Type B pancreatic cell (in vitro differentiated cells): ENCODE data around the gene GGACT. TPM values are rescaled to one million over a fixed set of nuclear protein-coding genes. Genes with fewer than 3 reads are reported as not detected.
A peak's percentile ranks its signal among the peaks of the same experiment; 100 is the strongest.

Source experiments
- DNase-seq: peaks from one replicate; pipeline ENCODE4 v3.0.0; 2021; ENCODE audit warnings: mixed read lengths; ENCODE audit not compliant: unreplicated experiment; ENCODE audit errors: extremely low spot score
- H3K27ac Mint-ChIP-seq: 2 replicates; pipeline ENCODE4 v1.8.0; 2021; ENCODE audit warnings: mild to moderate bottlenecking, mixed read lengths
- H3K27me3 Mint-ChIP-seq: 2 replicates; pipeline ENCODE4 v1.8.0; 2021; ENCODE audit warnings: mixed read lengths
- H3K36me3 Mint-ChIP-seq: 2 replicates; pipeline ENCODE4 v1.8.0; 2021; ENCODE audit warnings: mixed read lengths
- H3K4me1 Mint-ChIP-seq: one replicate; pipeline ENCODE4 v1.8.0; 2021; ENCODE audit warnings: mixed read lengths; ENCODE audit not compliant: unreplicated experiment
- H3K4me3 Mint-ChIP-seq: 2 replicates; pipeline ENCODE4 v1.8.0; 2021; ENCODE audit warnings: mild to moderate bottlenecking, mixed read lengths
- H3K9me3 Mint-ChIP-seq: 2 replicates; pipeline ENCODE4 v1.8.0; 2021; ENCODE audit warnings: mixed read lengths
- total RNA-seq: library from RNA; stranded (reverse); gene quantifications from 2 replicates; pipeline ENCODE4 v1.2.1, GENCODE V29; 2021; ENCODE audit warnings: low replicate concordance
- TF ChIP-seq, protein P1 (sequence below): fragments of 200-600 bp; sonication (generic); conservative IDR thresholded peaks from 2 replicates; pipeline ENCODE4 v1.5.0; 2021; ENCODE audit warnings: antibody characterized with exemption, mild to moderate bottlenecking

GGACT gene
- total RNA-seq, 1 donor from 2014 or later, result 5.9 TPM

- Mint-ChIP-seq H3K36me3 (peaks cover 4% of the 10 kb centered on the region), H3K27ac (no peak overlapping the region), H3K27me3 (no peaks in the 10 kb centered on the region), H3K4me1 (peaks cover 12% of the 10 kb centered on the region), H3K4me3 (no peak overlapping the region), H3K9me3 (no peaks in the 10 kb centered on the region)
- TF ChIP-seq, protein P1, sequence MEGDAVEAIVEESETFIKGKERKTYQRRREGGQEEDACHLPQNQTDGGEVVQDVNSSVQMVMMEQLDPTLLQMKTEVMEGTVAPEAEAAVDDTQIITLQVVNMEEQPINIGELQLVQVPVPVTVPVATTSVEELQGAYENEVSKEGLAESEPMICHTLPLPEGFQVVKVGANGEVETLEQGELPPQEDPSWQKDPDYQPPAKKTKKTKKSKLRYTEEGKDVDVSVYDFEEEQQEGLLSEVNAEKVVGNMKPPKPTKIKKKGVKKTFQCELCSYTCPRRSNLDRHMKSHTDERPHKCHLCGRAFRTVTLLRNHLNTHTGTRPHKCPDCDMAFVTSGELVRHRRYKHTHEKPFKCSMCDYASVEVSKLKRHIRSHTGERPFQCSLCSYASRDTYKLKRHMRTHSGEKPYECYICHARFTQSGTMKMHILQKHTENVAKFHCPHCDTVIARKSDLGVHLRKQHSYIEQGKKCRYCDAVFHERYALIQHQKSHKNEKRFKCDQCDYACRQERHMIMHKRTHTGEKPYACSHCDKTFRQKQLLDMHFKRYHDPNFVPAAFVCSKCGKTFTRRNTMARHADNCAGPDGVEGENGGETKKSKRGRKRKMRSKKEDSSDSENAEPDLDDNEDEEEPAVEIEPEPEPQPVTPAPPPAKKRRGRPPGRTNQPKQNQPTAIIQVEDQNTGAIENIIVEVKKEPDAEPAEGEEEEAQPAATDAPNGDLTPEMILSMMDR, result no peak
- DNase-seq, result no peak
Observed at GRCh38 chr13:100546713-100547405, 41.7 kb downstream of the GGACT start.

DNA sequence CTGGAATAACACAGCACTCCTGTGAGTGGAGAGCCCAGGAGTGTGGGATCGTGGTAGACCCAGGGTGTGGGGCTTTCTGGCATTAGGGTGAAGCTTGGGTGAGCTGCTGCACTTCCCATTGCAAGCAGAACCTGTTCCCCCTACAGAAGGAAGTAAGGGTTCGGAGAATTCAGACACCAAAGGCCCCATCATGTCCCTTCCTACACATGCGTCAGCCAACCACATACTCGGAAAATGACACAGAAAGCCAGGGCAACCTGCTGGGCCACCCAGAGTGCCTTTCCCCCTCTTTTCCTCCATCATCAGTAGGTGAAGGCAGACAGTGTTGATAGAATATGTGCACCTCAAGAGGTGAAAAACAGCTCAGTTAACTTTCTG lies 42.9 kb downstream of the GGACT start:
- TF ChIP-seq, protein P1, result no peak
- no peaks in the 10 kb centered on the region for H3K9me3 Mint-ChIP-seq
- no peaks in the 10 kb centered on the region for H3K27me3 Mint-ChIP-seq
- H3K4me3 Mint-ChIP-seq, result no peak overlapping the region
- H3K4me1 Mint-ChIP-seq, result peaks cover 14% of the 10 kb centered on the region
- H3K27ac Mint-ChIP-seq, result no peak overlapping the region
- DNase-seq, result no peak
- peaks cover 4% of the 10 kb centered on the region for H3K36me3 Mint-ChIP-seq

DNA sequence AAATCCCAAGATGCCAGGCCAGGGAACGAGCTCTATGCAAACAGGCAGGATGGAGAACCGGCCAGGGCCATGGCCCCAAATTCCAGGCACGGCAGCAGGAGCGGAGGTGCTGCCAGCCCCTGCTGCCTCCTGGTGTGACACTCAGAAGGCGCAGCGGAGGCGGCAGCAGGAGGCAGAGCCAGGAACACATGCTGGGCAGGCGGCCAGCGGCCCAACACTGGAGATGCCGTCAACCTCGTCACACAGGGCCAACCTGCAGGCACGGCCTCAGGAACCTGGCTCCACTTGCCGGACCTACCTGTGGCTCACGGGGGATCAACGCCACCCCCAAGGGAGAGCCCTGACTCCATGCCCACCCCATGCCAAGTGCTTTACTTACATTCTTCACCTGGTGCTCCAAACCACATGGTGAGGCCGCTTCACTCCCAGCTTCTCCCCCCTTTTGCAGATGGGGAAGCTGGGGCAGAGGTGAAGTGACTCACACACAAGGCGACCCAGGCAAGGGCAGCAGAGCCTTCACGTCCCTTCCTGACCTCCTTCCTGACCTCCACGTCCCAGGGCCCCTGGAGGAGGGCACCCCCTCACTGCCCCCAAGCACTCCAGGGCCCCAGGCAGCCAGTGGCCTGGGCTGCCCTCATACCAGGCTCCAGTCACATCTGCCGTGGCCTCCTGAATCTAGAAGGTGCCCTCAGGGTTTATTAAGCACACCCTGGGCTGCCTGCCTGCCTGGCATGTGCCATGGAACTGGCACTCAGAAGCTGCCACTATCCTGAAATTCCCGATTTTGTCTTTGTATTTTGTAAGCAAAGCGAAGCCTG lies 43.5 kb downstream of the GGACT start:
- Mint-ChIP-seq H3K27ac (no peak overlapping the region), H3K36me3 (peaks cover 4% of the 10 kb centered on the region), H3K9me3 (no peaks in the 10 kb centered on the region), H3K4me1 (peaks cover 14% of the 10 kb centered on the region), H3K27me3 (no peaks in the 10 kb centered on the region), H3K4me3 (no peak overlapping the region)
- TF ChIP-seq, protein P1, result no peak
- DNase-seq, result peak; percentile 59

DNA sequence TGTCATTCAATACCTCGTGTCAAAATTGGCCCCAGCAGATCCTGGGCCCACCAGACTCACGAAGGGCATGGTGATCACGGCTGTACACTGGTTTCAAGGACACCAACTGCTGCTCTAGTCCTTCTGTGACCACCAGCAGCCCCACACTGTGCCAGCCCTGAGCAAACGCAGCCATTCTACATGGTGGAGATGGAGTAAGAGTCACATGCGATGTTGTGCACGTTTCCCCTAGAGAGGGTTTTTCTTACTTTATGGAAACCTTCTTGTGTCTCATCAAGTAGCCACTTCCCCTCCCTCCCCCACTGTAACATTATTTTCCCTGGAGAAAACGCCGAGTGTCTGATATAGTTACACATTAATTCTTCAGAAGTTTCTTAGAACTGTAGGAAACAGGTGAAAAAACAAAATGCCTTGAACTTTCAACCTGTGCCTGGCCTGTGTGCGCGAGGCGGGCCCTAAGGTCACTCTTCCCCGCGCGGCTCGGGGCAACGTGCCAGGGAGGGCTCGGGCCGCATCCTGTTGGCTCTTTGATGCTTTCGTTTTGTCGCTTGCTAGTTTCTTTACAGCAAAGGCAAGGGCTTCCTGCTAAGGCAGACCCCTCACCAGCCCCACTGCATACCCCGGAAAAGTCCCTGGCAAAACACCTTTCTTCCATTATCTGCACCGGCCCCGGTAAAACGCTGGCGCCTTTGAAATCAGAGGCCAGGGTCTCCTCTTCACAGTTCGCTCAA lies 44.6 kb downstream of the GGACT start:
- H3K27me3 Mint-ChIP-seq, result no peaks in the 10 kb centered on the region
- peaks cover 14% of the 10 kb centered on the region for H3K4me1 Mint-ChIP-seq
- H3K27ac Mint-ChIP-seq, result no peak overlapping the region
- H3K36me3 Mint-ChIP-seq, result peaks cover 8% of the 10 kb centered on the region
- H3K9me3 Mint-ChIP-seq, result no peaks in the 10 kb centered on the region
- TF ChIP-seq, protein P1, result no peak
- peak; percentile 49 for DNase-seq
- no peak overlapping the region for H3K4me3 Mint-ChIP-seq

DNA sequence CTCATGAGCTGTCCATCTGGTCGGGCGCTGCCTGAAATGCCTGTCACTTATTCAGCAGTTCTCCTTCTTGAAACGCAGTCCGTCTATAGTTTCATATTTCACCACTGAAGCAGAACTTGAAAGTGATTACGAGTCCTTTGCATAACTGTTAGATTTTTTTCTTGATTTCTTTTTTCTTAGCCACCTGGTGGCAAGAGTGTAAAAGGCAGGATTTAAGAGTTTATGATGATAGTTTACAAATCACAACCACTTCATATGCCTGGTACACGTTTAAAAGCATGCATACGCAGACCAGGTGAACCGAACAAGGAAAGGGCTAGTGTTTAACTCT lies 45.8 kb downstream of the GGACT start:
- no peak overlapping the region for H3K4me3 Mint-ChIP-seq
- TF ChIP-seq, protein P1, result peak; percentile 76
- H3K36me3 Mint-ChIP-seq, result peaks cover 9% of the 10 kb centered on the region
- H3K4me1 Mint-ChIP-seq, result peaks cover 14% of the 10 kb centered on the region
- H3K9me3 Mint-ChIP-seq, result no peaks in the 10 kb centered on the region
- no peak overlapping the region for H3K27ac Mint-ChIP-seq
- no peaks in the 10 kb centered on the region for H3K27me3 Mint-ChIP-seq
- DNase-seq, result no peak
